ENCODE data around the gene XRCC1. TPM values are rescaled to one million over a fixed set of nuclear protein-coding genes. Genes with fewer than 3 reads are reported as not detected.
A peak's percentile ranks its signal among the peaks of the same experiment; 100 is the strongest.

The XRCC1 gene
- total and polyA plus RNA-seq, 10 of the 15 experiments (the other 5 are each of a cell fraction or from before 2014, with no cell fraction given), result 2.0 to 51.1 (median 33.7) TPM

DNA sequence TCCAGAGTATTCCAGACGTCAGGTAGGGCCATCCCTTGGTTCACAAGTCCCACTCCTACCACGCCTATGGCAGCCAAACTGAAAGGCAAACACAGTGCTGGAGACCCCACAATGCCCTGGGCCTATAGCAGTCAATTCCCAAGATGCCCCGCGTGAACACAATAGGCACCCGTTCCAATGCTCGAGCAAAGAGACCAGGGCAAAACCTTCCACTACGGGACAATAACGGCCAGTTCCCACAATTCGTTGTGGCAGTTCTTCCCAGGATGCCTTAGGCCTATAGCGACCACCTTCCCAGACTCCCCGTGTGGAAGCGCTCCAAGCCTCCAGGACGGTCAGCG, 43.6 kb upstream of the XRCC1 start (continued):
- TF ChIP-seq, protein P1, sequence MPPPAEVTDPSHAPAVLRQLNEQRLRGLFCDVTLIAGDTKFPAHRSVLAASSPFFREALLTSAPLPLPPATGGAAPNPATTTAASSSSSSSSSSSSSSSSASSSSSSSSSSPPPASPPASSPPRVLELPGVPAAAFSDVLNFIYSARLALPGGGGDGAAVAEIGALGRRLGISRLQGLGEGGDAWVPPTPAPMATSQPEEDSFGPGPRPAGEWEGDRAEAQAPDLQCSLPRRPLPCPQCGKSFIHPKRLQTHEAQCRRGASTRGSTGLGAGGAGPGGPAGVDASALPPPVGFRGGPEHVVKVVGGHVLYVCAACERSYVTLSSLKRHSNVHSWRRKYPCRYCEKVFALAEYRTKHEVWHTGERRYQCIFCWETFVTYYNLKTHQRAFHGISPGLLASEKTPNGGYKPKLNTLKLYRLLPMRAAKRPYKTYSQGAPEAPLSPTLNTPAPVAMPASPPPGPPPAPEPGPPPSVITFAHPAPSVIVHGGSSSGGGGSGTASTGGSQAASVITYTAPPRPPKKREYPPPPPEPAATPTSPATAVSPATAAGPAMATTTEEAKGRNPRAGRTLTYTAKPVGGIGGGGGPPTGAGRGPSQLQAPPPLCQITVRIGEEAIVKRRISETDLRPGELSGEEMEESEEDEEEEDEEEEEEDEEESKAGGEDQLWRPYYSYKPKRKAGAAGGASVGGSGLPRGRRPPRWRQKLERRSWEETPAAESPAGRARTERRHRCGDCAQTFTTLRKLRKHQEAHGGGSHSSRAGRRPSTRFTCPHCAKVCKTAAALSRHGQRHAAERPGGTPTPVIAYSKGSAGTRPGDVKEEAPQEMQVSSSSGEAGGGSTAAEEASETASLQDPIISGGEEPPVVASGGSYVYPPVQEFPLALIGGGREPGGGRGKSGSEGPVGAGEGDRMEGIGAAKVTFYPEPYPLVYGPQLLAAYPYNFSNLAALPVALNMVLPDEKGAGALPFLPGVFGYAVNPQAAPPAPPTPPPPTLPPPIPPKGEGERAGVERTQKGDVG (CRISPR knock-in tag; IDR thresholded peaks at IDR 0.05), result no peak
- TF ChIP-seq BACH1 (IDR thresholded peaks at IDR 0.05; ENCODE audit: borderline replicate concordance) (no peak), CREB1 (IDR thresholded peaks at IDR 0.05; ENCODE audit: low read depth) (no peak), POLR2A (IDR thresholded peaks at IDR 0.05; ENCODE audit: low read depth, low read length) (no peak), ZSCAN29 (IDR thresholded peaks at IDR 0.05) (no peak), JUND (IDR thresholded peaks at IDR 0.05; ENCODE audit: low read depth, low read length) (no peak), NFYB (IDR thresholded peaks at IDR 0.05; ENCODE audit: insufficient read depth, low read depth, low read length) (no peak), NR2F1 (conservative IDR thresholded peaks at IDR 0.05) (no peak), FOS (IDR thresholded peaks at IDR 0.05; ENCODE audit: borderline replicate concordance, extremely low read depth, insufficient read length) (no peak), HDGF (IDR thresholded peaks at IDR 0.05) (peak; percentile 27; the same call in 1 of the 2 replicates), MYB (IDR thresholded peaks at IDR 0.05; ENCODE audit: borderline replicate concordance, low read depth, low read length) (no peak), YY1 (IDR thresholded peaks at IDR 0.05; ENCODE audit: low read depth, low read length) (peak; percentile 8; the same call in 1 of the 2 replicates), ZNF207 (IDR thresholded peaks at IDR 0.05; ENCODE audit: borderline replicate concordance) (no peak), RCOR1 (conservative IDR thresholded peaks at IDR 0.05; ENCODE audit: low read depth, low read length) (no peak), MTA2 (IDR thresholded peaks at IDR 0.05; ENCODE audit: low read depth) (peak; percentile 36; the same call in 1 of the 2 replicates), SUZ12 (IDR thresholded peaks at IDR 0.05; ENCODE audit: unreplicated experiment) (no peak), SPI1 (IDR thresholded peaks at IDR 0.05; ENCODE audit: borderline replicate concordance, insufficient read depth, low read depth, low read length) (no peak), SIX5 (IDR thresholded peaks at IDR 0.05; ENCODE audit: low read depth, low read length, severe bottlenecking) (no peak), SIN3A (IDR thresholded peaks at IDR 0.05; ENCODE audit: low read depth, low read length) (peak; percentile 54; the same call in 1 of the 2 replicates)
- TF ChIP-seq, protein P2, sequence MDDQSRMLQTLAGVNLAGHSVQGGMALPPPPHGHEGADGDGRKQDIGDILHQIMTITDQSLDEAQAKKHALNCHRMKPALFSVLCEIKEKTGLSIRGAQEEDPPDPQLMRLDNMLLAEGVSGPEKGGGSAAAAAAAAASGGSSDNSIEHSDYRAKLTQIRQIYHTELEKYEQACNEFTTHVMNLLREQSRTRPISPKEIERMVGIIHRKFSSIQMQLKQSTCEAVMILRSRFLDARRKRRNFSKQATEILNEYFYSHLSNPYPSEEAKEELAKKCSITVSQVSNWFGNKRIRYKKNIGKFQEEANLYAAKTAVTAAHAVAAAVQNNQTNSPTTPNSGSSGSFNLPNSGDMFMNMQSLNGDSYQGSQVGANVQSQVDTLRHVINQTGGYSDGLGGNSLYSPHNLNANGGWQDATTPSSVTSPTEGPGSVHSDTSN (IDR thresholded peaks at IDR 0.05; ENCODE audit: insufficient replicate concordance, low read depth, low read length), result no peak

Data from GM12878 (cell line).